HPDE6-E6E7 (cell line): ENCODE data around the gene CAPN8.
A peak's percentile ranks its signal among the peaks of the same experiment; 100 is the strongest.

Source experiments
- DNase-seq: peaks from one replicate; pipeline ENCODE4 v3.0.0; 2011; ENCODE audit warnings: missing footprints; ENCODE audit errors: extremely low spot score

CAPN8 gene

GRCh38 chr1:223654083-223654482 is 11.4 kb downstream of the CAPN8 start:
- no peak for DNase-seq

- DNase-seq, result no peak
These were observed 12.1 kb downstream of the CAPN8 start for GRCh38 chr1:223653431-223653830.

- no peak for DNase-seq
These were observed 12.5 kb downstream of the CAPN8 start for GRCh38 chr1:223653015-223653414.

- peak; percentile 22 for DNase-seq
These were observed 13.0 kb downstream of the CAPN8 start for GRCh38 chr1:223652436-223652941.

- DNase-seq, result no peak
These were observed 14.1 kb downstream of the CAPN8 start for GRCh38 chr1:223651291-223651991.

GRCh38 chr1:223650465-223650864 is 15.0 kb downstream of the CAPN8 start:
- no peak for DNase-seq

- DNase-seq, result no peak
These were observed 16.3 kb downstream of the CAPN8 start for GRCh38 chr1:223649222-223649621.

GRCh38 chr1:223647249-223647648 is 18.3 kb downstream of the CAPN8 start:
- DNase-seq, result no peak

GRCh38 chr1:223645903-223646302 is 19.6 kb downstream of the CAPN8 start:
- DNase-seq, result no peak

- no peak for DNase-seq
These were observed 23.3 kb downstream of the CAPN8 start for GRCh38 chr1:223642237-223642636.

GRCh38 chr1:223641523-223642039 is 23.9 kb downstream of the CAPN8 start:
- DNase-seq, result no peak

- DNase-seq, result no peak
These were observed 26.2 kb downstream of the CAPN8 start for GRCh38 chr1:223639331-223639749.

- no peak for DNase-seq
These were observed 30.3 kb downstream of the CAPN8 start for GRCh38 chr1:223635236-223635635.

- no peak for DNase-seq
These were observed 31.1 kb downstream of the CAPN8 start for GRCh38 chr1:223634423-223634822.

- DNase-seq, result no peak
These were observed 33.5 kb downstream of the CAPN8 start for GRCh38 chr1:223631956-223632355.

GRCh38 chr1:223631473-223631872 is 34.0 kb downstream of the CAPN8 start:
- no peak for DNase-seq

- no peak for DNase-seq
These were observed 36.4 kb downstream of the CAPN8 start for GRCh38 chr1:223629126-223629457.

- DNase-seq, result peak; percentile 39
These were observed 37.0 kb downstream of the CAPN8 start for GRCh38 chr1:223628233-223629125.

GRCh38 chr1:223622132-223622842 is 43.2 kb downstream of the CAPN8 start:
- no peak for DNase-seq

GRCh38 chr1:223621312-223621734 is 44.2 kb downstream of the CAPN8 start:
- no peak for DNase-seq

- no peak for DNase-seq
These were observed 45.1 kb downstream of the CAPN8 start for GRCh38 chr1:223620297-223620897.

GRCh38 chr1:223618680-223619079 is 46.8 kb downstream of the CAPN8 start:
- no peak for DNase-seq
